ENCODE measurements around the gene GBX2. TPM values are rescaled to one million over a fixed set of nuclear protein-coding genes. Genes with fewer than 3 reads are reported as not detected.
A peak's percentile ranks its signal among the peaks of the same experiment; 100 is the strongest.
"Not testable (repeated sequence)": the region's sequence is repeated elsewhere in the genome, so short reads cannot be mapped to it uniquely, and the experiment has no call there.

The GBX2 gene
- total RNA-seq, 1 donor from 2014 or later: 0.41 TPM

DNA sequence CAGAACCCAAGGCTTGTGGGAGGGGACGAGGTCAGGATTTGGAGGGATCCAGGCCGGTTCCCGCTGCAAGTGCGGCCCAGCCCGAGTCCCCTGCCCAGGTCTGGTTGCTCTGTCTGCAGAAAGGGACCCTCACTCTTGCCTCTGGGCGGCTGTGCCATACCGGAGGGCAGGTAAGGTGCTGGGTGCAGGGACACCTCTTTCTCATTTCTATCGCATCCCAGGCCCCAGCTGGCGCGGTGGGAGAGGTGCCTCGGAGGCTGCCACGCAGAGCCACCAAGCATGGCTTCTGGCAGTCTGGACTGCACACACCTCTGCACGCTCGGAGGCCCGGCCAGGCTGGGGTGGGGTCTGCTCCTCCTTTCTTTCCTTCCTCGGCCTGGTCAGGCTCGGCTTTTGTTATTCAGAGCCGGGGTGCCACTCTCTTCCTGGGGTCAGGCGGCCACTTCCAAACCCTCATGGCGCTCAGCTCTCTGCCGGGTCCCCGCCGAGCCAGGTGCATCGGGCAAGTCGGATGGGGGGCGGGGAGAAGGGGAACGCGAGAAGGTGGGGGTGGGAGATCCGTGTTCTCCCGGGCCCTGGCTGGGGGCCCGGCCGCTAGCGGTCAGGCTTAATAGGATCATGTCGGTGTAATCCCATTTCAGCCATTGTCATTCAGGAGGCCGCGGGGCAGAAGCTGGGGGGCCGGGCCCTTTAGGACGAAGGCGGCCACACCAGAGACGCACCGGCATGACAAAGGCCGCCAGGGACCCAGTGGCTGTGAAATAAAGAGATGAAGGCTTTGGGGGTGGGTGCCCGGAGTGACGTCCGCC lies 9.0 kb downstream of the GBX2 start:
- DNase-seq (ENCODE audit: low spot score in 2 of 2) (no peak), FAIRE-seq (no peak)

DNA sequence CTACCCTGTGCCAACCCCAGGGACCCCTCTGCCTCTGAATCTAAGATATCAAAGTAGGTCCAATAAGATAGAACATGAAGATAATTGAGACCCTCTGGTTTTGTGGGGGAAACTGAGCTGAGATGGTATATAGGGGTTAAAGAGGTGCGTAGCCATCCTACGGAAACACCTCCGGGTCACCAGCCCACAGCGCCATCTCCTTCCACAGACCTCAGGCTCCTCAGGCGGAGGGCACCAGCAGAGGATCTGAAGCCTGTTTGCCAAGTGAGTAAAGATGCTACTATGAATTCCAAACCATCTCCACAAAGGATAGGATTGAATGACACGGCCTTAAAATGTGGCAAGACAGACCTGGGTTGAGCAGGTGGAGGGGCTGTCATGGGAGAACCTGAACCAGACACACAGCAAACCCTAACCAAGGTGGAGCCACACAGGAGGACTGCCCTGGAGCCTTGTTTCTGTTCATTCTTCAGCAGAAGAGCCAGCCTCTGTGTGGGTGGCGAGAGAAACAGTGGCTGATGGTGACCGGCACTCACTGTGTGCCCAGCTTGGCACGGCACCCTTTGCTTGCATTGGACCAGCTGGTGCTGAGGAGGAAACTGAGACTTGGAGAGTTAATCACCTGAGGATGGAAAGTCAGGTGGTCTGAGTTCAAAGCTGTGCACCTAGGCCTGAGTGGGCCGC lies 10.2 kb downstream of the GBX2 start:
- DNase-seq (ENCODE audit: low spot score in 2 of 2): no peak
- FAIRE-seq: no peak

DNA sequence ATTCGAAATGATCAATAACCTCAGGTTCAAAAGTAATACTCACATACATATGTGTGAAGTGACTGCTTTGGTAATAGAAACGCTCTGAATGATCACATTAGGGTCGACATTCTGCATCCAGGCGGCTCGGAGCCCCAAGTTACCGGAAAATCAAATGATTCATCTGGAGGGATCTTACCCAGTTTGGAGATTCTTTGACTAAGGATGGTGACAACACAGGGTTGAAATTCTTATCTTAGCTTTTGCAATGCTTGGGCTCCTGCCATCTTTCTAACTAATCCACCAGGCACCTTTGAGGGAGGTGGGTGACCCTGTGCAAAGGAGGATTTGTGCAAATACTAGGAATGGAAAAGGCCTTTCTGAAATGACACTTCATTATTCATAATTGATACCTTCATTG lies 10.8 kb downstream of the GBX2 start:
- FAIRE-seq: no peak
- DNase-seq (ENCODE audit: low spot score in 2 of 2): no peak

DNA sequence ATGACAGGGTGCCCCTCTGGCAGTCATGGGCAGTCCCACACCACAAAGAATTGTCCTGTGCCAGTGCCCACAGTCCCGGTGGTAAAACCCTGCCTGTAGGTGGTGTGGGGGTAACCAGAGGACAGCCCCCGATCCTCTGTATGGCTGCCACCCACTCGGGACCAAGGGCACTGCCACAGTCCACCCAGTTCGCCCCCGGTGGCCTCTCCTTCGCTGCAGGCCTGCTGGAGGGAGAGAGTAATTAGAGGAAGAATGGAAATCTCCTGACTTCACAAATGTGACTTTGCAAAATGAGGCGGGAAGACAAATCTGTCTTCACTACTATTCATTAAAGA lies 11.4 kb downstream of the GBX2 start:
- DNase-seq (ENCODE audit: low spot score in 2 of 2): no peak
- FAIRE-seq: no peak

DNA sequence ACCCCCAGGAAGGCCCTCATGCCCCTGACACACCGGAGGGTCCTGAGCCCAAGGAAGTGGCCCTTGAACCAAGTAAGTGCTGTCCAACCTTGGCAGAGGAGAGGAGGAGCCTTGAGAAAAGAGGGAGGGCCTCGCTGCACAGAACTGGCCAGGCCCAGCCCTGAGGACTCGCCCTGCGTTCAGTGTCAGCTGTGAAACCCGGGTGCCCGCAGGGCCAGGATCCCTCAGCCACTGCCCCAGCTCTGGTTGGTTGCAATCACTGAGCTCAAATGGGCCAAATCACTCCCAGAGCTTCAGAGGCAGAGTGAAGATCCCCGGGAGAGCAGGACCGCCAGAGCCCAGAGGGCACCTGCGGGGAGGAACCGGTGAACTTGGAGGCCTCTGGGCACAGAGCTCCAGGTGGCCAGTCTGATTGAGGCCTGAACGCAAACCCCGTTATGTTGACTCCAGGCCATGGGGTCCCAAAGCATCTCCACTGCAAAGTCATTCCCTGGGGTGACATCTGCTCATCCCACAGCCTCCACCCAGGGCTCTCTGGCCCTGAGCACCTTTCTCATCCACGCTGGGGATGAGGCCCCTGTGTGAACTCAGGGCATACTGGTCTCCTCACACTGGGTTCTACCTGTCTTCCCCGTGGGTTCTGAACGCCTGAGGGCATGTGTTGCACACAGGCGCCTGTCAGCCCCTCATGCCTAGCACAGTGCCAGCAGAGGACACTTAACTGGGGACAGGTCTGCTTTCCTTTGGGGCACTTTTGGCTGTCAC lies 11.9 kb downstream of the GBX2 start:
- FAIRE-seq (no peak), DNase-seq (ENCODE audit: low spot score in 2 of 2) (no peak)

DNA sequence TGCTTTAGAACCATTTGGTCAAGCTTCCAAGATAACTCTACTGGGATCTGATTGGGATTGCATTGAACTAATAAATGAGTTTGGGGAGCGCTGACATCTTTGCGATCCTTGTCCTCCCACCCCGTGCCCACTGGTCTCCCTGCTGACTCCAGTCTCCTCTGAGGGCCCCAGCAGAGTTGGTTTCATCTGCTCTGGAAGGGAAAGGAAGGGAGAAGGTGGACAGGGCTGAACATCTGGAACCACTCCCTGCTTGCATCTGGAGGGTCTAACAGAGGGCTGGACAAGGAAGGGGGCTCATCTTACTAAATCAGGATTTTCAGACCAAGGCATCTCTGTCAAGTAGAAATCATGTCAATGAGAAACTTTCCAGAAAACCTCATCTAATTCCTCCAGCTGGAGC lies 12.8 kb downstream of the GBX2 start:
- FAIRE-seq: no peak
- DNase-seq (ENCODE audit: low spot score in 2 of 2): no peak

DNA sequence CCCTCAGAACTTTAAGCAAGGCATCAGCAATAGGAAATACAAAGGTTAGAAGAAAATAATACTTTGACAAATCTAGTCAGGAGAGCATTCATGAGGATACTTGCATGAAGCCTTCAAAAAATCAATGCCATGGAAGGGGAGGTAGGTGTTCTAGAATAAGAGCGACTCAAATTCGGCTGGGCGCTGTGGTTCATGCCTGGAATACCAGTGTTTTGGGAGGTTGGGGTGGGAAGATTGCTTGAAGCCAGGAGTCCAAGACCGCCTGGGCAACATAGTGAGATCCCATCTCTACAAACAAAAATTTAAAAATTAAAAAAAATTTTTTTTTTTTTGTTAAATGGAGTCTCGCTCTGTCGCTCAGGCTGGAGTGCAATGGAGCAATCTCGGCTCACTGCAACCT lies 21.8 kb downstream of the GBX2 start:
- FAIRE-seq: no peak
- DNase-seq (ENCODE audit: low spot score in 2 of 2): no peak

DNA sequence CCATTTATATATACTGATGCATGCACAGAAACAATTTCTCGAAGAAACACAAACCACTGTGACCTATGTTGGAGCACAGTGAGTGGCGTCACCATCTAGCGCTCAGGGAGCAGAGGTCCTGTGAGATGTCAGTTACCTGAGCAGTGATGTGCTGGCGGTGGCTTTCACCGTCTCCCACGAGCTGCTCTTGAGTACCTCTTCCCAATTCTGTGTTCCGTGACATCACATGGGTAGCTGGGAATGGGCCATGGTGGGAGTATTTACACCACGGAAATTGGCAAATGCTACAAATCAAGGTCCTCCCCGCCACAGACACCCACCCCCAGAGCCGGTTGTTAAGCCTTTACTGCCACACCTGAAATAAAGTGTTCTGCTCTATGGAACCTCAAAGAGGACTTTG lies 24.4 kb downstream of the GBX2 start:
- no peak for DNase-seq (ENCODE audit: low spot score in 2 of 2)
- no peak for FAIRE-seq

DNA sequence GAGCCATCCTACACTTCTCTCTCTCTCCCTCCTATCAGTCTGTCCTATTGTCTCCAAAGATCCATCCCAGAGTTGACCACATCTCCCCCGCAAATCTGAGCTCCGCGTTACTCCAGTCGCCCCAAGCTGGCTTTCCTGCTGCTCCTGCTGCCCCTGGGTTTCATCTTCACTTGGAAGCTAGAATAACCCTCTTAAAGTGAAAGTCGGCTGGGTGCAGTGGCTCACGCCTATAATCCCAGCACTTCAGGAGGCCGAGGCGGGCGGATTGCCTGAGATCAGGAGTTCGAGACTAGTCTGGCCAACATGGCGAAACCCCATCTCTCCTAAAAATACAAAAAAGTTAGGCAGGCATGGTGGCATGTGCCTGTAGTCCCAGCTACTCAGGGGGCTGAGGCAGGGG lies 26.6 kb downstream of the GBX2 start:
- not testable (repeated sequence) for FAIRE-seq; DNase-seq (ENCODE audit: low spot score in 2 of 2)

DNA sequence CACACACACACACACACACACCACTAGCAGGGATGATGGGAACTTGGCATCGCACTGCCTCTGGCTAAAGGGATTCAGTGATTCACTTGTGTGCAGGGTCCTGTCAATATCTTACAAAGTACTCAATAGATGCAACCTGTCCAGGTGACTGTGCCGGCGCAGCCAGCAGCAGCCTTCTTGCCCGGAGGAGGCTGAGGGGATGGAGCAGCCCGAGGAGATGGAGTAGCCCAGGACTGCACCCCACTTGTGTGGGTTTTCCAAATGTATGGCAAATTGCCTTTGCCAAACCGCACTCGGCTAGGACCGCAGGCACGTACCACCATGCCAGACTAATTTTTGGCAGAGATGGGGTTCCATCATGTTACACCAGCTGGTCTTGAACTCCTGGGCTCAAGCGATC lies 31.1 kb downstream of the GBX2 start:
- no peak for DNase-seq (ENCODE audit: low spot score in 2 of 2)
- no peak for FAIRE-seq

DNA sequence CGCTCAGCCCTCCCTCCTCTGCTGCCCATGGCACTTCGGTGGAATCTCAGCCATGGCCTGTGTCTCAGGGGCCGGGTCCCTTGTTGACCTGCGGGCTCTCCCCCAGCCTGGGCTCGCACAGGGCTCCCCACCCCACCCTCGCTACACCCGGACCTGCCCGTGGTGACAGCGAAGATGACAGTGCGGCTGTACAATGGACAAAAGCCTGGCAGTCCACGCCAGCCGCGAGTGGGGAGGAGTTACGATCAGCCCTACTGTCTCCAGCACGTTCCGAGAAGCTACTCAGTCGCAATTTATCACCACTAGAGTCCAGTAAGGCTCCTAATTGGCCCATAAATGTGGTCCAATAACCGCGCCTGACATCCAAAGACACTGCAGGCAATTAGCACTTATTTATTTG lies 31.6 kb downstream of the GBX2 start:
- FAIRE-seq: no peak
- DNase-seq (ENCODE audit: low spot score in 2 of 2): no peak

DNA sequence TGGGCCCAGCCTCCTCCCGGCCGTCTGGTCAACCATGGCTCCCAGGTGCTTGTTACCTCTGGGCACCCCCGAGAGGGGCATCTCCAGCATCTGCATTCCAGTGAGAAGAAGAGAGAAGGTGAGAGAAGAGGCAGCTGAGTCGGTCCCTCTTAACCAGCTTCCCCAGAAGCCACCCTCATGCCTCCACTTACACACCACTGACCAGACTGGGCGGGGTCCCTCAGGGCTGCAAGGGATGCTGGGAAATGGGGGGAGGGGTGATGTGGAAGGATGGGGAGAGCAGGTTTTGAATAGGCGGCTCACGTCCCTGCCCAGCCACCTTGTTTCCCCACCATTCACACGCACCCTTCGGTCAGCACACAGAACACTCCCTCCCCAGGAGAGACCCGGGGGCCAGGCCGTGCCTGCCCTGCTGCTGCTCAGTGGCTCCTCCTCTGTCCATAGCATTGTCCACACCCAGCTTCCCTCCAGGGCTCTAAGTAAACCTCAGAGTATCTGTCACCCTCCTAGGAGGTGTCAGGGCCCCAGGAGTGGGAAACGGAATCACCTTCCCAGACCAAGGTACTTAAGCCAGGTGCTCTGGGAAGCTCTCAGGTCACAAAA lies 34.7 kb downstream of the GBX2 start:
- no peak for FAIRE-seq
- DNase-seq (ENCODE audit: low spot score in 2 of 2): no peak

DNA sequence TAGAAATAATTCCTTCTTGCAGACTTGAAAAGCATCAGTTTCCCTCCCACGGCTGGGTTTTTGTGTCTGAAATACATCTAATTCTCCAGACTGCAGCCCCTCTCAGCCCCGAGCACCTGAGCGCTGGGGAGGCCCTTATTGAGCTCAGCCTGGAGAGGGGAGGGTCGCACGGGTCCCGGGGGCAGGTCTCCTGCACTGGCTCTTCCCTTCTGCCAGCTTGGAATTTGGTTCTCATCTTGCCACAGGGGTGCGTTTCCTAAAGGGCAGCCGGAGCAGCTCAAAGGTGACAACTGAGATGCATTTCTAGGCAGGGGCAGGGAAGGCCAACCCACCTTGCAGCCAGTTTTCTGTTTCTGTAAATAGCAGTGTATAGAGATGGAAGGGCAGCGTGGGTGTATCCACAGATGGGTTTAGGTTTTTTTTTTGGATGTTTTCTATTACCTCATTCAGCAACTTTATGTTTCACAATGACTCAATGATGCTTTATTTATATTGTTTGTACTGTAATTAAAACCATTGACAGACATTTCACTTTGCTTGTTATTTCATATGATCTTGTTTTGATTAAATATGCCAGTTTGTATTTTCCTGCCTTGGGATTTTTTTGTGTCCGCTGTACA lies 37.0 kb downstream of the GBX2 start:
- FAIRE-seq: no peak
- DNase-seq (ENCODE audit: low spot score in 2 of 2): peak in 1 of 2 donors; percentile 37

DNA sequence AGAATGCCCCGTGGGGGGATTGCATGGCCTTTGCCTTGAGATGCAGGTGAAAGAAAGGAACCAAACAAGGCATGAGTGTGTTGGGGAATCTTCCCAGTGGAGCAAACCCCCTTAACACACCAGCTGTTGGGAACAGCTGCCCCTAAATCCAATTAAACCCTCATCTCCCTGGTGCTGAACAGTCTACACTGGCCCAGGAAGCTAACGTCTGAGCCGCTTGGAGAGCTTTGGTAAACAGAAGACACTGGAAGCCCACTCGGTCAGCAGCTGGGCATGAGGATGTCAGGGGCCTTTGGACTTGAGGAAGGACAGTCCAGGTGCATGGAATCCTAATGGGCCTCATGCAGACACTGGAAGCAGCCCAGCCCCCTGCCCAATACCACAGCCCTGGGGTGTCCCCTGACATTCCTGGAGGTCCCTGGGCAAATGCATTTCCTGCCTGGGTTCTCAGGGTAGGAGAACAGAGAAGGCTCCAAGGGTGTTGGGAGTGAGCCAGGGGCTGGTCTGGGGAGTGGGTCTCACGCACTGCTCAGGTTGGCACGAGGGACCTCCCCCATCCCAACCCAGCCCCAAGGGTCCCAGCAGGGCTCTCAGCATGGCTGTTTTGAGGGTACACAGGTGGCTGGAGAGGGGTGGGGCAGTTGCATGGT lies 37.7 kb downstream of the GBX2 start:
- DNase-seq (ENCODE audit: low spot score in 2 of 2) (no peak), FAIRE-seq (no peak)

DNA sequence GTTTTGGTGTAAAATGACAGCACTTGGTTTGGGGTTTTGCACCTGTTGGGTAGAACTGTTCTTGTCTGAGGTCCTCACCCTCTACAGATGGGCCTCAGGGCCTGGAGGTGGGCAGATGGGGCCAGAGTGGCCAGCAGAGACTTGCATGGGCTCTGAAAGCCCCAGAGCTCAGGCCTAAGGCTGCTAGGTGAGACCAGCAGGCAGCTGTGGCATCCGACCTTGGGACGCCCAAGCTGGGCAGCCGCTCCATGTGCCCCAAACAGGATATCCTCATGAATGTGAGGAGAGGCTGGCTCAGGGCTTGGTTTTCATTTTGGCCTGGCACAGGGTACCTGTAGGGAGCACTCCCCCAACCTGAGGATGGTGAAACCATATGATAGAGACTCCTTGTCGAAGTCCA lies 38.3 kb downstream of the GBX2 start:
- no peak for FAIRE-seq
- DNase-seq (ENCODE audit: low spot score in 2 of 2): no peak

DNA sequence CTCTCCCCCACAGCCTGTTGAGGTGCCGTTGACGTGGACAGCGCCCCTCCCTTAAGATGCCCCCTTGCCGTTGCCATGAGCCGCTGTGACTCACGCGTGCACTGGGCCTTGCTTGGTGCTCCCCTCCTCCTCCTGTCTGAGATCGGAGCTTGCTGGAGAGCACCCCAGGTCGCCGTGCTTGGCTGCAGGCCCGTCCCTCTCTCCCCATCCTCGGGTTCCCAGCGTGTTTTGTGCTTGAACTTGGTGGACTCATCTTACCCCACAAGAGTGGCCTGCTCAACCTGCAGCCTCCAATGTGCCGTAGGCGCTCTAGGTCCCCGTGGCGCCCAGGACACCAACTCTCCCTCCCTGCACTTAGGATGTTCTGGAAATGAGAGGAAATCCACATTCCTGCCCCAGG lies 39.9 kb downstream of the GBX2 start:
- DNase-seq (ENCODE audit: low spot score in 2 of 2) (no peak), FAIRE-seq (no peak)

DNA sequence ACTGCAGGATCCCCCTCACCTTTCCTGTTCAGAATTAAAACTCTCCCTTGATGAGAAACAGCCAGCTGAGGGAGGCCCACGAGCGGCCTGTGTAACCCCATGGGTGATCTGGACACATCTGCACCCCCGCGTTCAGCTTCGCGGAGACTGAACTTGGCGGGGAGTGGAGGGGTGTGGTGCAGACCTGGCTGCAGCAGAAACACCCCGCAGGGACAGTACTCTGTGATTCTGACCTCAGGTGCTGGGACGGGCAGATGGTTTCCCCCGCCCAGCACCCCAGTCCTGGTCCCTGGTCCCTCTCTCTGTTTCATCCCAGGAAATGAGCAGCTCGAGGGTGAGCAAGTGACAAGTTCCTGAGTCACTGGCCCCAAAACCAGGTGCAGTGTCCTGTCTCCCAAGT lies 41.2 kb downstream of the GBX2 start:
- FAIRE-seq (no peak), DNase-seq (ENCODE audit: low spot score in 2 of 2) (no peak)

DNA sequence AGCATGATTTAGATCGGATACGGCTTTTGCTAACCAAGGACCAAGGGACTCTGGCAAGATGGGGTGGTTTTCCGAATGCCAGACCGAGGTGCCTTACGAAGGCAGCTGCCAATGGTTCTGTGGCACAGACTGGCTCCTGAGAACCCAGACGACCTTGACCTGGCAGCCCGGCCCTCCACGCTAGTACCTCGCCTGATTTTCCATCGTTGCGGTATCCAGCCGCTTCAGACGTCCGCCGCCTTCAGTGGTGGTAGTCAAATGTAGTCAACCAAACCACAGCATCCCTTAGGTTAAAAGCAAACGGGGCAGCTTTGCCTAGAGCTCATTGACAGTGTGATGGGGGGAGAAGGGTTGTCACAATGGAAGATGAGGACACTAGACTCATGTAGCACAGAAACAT lies 42.6 kb downstream of the GBX2 start:
- FAIRE-seq: no peak
- DNase-seq (ENCODE audit: low spot score in 2 of 2): no peak

DNA sequence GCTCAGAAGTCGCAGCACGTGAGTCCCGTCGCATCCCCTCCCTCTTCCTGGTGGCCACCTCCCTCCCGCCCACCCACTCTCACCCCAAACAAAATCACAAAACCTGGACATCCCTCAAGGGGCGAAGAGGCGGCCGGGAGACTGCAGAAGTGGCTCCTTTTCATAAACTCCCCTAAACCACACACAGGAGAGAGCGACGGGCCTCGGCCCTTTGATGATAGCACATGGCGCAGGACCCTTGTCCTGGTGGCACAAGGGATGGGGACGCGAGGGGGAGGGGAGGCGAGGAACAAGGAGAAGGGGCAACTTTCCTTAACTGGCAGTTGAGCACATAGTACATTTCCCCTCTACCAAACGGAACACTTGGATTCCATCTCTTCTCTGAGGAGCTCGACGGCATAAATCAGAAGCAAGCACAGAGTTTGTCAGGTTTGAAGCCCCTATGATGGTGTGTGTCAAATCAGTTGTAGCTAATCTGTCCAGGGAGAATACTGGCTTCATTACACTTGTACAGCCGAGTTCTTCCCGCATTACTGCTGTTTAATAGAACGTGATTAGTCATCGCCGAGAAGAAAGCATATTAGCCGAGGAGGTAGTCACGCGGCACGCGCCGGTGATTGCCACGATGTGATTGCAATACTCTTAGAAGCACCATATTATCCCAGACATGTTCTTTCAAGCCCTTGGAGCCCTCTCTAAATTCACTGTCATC lies 43.8 kb downstream of the GBX2 start:
- no peak for DNase-seq (ENCODE audit: low spot score in 2 of 2)
- no peak for FAIRE-seq

DNA sequence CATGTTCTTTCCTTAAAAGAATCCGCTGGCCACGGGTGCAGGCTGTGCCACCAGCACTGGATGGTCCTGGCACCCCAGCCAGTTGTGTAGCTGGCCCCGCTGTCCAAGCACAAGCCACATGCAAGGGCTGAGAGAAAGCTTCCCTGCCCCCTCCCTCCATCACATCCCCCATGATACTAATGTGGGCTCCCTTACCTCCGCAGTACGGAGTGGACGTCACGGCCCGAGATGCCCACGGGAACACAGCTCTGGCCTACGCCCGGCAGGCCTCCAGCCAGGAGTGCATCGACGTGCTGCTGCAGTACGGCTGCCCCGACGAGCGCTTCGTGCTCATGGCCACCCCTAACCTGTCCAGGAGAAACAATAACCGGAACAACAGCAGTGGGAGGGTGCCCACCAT lies 44.5 kb downstream of the GBX2 start:
- FAIRE-seq: no peak

More for the DNA sequence above, 44.5 kb downstream of the GBX2 start:
- DNase-seq (ENCODE audit: low spot score in 2 of 2): no peak

All from frontal cortex (tissue), 4 donors.